Measurements from ENCODE around the gene GPR68.

- TF ChIP-seq POLR2A (IDR thresholded peaks at IDR 0.05): no peak
- no peak for TF ChIP-seq CTCF (IDR thresholded peaks at IDR 0.05)
Observed at GRCh38 chr14:91228112-91229004, 16.1 kb downstream of the GPR68 start.

Measured in suprapubic skin (tissue), 3 donors.